ENCODE data around the gene BCL2L14.
"Not testable (repeated sequence)": the region's sequence is repeated elsewhere in the genome, so short reads cannot be mapped to it uniquely, and the experiment has no call there.

Gene BCL2L14

DNA sequence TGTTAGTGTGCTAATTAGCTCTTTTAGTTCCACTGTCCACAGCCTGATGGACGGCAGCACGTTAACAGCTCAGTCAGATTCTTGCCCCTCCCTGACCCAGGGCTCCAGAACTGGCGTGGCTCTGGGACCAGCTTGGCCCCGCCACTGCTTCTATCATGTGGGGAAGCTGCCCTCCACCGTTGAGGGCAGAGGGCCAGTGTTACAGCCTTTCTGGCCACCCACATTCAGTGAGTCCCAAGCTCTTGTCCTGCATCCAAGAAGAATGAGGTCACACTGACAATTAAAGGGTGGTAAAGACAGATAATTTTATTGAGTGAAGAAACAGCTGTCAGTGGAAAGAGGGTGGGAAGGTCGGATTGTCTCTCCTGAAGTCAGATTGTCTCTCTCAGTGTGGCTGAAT is 36.9 kb downstream of the BCL2L14 start:
- DNase-seq (ENCODE audit: low read depth, low spot score), result no peak

DNA sequence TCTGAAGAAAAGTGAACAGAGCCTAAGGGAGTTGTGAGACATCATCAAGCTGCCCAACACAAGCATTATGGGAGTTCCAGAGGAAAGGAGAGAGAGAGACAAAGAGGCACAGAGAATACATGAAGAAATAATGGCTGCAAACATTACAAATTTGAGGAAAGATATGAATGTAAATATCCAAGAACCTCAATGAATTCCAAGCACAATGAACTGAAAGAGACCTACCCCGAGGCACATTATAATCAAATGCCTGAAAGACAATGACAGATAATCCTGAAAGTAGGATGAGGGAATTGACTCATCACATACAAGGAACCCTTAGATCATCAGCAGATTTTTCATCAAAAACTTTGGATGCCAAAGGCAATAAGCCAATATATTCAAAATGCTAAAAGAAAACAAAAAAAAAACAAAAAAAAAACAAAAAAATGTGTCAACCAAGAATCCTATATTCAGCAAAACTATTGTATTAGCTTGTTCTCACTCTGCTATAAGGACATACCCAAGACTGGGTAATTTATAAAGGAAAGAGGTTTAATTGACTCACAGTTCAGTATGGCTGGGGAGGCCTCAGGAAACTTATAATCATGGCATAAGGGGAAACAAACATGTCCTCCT is 37.8 kb downstream of the BCL2L14 start:
- DNase-seq (ENCODE audit: low read depth, low spot score), result no peak

DNA sequence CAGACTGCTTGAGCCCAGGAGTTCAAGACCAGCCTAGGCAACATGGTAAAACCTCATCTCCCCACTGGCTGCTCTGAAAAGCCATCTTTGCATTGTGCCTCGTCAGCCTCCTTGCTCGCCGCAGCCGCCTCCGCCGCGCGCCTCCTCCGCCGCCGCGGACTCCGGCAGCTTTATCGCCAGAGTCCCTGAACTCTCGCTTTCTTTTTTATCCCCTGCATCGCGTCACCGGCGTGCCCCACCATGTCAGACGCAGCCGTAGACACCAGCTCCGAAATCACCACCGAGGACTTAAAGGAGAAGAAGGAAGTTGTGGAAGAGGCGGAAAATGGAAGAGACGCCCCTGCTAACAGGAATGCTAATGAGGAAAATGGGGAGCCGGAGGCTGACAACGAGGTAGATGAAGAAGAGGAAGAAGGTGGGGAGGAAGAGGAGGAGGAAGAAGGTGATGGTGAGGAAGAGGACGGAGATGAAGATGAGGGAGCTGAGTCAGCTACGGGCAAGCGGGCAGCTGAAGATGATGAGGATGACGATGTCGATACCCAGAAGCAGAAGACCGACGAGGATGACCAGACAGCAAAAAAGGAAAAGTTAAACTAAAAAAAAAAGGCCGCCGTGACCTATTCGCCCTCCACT is 40.3 kb downstream of the BCL2L14 start:
- not testable (repeated sequence) for DNase-seq (ENCODE audit: low read depth, low spot score)

DNA sequence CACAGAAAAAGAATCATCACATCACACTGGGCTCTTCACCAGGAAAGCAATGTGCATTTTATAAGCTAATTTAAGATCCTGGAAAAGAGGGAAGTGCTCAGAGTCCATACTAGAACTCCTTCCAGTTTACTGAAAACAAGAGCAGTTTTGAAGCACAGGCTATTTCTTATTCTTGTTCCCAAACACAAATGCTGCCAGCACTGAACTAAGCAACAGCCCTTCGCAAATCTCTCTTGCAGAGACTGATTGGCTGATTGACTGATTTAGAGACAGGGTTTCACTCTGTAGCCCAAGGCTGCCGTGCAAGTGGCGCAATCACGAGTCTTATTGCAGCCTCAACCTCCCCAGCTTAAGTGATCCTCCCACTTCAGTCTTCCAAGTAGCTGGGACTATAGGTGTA is 44.8 kb downstream of the BCL2L14 start:
- no peak for DNase-seq (ENCODE audit: low read depth, low spot score)

DNA sequence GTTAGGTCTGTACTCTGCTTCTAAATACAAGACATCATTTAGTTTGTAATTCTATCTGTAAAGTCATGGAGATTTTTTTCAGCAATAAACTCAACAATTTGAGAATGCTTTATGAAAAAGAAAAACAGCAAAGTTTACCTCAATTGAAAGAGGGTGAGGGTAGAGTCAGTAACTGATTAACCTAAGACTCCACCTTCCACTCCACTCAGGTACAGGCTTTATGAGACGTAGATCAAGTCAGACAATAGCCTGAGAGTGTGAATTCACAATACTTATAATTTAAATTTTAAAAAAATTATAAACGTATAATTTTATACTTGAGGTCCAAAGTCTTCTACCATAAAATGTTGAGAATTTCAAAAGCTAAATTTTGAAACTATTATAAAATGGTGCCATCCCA is 45.9 kb downstream of the BCL2L14 start:
- no peak for DNase-seq (ENCODE audit: low read depth, low spot score)

DNA sequence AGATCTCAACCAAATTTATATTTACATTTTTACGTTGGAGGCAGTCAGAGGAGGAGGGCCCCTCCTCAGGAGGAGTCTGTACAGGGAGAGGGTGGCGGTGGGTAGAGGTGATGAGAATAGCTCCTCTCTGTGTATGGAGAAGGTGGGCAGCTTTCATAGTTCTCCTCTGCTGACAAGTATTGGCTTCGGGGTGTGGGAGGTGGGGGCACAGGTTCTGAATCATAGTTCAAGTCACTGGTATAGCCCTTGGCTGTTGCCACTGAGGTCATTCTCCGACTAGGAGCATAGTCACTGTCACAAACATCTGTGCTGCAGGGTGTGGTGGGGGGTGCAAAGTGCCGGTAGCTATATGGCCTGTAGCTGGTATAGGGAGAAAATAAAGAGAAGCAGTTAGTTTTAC is 50.3 kb downstream of the BCL2L14 start:
- DNase-seq (ENCODE audit: low read depth, low spot score), result no peak

DNA sequence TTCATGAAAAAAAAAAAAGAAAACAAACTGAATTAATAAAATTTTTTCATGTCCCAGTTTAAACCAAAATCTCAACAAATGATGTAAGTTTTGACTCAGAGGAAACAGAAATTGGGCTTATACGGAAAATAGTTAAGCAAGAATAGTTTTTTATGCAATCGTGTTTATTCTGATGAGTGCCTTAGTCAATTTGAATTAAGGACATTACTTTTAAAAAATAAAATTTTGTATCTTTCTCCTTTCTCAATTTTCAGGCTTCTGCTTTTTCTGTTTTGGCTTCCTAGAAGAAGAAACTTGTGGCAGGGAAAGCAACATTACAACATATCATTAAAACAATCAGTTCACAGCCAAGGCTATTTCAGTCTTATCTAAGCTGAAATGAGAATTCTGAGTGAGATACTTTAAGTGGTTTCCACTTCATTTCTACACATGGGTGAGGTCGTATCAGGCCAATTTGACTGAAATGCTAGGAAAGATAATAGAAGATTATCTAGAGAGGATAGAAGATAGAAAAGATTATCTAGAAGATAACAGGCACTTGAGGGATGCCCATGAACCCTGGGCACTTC is 52.4 kb downstream of the BCL2L14 start:
- no peak for DNase-seq (ENCODE audit: low read depth, low spot score)

DNA sequence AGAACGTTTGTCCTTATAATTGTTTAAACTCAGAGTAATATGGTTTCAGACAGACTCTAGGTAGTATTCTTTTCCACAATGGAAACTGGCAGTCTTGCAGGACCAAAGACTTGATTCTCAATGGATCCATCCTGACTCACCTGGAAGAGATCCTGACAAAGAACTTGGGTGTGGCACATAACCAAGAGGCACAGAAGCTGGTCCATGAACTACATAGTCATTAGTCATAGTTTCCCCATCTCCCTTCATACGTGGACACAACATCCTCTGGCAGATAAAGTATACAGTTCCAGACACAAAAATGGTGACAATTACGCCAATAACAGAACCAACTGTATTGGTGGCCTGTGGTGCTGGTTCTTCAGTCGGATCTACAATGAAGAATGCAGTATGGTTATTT is 55.8 kb downstream of the BCL2L14 start:
- no peak for DNase-seq (ENCODE audit: low read depth, low spot score)

DNA sequence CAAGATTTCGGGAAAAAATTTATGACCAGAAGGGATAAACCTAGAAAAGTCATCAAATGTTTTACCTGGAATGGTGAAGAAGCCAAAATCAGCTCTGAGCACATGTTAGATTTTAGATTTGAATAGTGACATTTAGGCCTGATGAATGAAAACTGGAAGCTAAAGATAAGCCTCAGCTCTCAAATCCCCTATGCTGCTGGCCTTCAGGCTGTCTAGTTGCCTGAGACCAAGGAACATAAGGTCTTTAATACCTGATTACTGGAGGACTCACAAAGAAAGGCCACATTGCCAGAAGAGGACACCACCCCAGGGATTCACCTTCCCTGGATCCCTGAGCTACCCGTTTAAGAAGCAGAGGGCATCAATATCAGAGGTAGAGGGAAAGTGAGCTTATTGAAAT is 56.6 kb downstream of the BCL2L14 start:
- DNase-seq (ENCODE audit: low read depth, low spot score), result no peak

DNA sequence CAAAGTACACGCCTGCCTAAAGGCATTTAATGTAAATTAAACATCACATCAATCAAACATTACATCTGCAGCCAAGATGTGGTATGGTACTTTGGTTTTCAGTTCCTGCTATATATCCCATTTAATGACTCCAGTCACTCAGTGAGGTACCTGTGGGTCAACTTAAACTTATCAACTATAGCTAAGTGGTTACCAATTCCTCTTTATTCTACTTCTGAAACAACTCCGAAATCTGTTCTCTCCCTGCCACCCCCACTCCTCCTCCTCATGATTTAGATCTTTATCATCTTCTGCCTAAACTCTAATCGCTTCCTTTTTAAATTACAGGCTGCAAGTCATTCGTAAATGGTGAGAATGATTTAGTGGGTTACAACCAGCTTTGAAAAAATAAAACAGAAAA is 57.9 kb downstream of the BCL2L14 start:
- no peak for DNase-seq (ENCODE audit: low read depth, low spot score)

DNA sequence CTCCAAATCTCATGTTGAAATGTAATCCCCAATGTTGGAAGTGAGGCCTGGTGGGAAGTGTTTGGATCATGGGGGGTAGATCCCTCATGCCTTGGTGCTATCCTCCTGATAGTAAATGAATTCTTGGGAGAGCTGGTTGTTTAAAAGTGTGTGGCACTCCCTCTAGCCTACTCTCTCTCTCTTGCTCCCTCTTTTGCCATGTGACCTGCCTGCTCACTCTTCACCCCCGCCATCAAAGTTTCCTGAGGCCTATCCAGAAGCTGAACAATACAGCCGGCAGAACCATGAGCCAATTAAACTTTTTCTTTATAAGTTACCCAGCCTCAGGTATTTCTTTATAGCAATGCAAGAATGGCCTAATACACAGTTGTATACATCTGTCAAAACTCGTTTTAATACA is 62.5 kb downstream of the BCL2L14 start:
- no peak for DNase-seq (ENCODE audit: low read depth, low spot score)

DNA sequence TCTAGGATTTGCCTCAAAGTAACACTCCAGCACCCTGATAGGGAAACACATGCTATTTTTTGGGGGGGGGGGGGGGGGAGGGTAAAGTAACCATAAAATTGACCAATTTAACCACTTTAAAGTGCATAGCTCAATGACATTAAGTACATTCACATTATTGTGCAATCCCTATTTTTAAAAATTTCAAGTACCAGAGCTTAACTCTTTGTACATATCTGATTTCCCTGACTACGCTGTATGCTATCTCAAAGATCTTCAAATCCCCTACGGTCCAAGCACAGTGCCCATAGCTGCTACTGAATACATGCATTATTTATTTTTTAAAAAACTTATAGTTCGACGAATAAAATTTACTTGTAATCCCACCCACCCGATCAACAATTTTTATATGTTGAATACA is 63.0 kb downstream of the BCL2L14 start:
- no peak for DNase-seq (ENCODE audit: low read depth, low spot score)

DNA sequence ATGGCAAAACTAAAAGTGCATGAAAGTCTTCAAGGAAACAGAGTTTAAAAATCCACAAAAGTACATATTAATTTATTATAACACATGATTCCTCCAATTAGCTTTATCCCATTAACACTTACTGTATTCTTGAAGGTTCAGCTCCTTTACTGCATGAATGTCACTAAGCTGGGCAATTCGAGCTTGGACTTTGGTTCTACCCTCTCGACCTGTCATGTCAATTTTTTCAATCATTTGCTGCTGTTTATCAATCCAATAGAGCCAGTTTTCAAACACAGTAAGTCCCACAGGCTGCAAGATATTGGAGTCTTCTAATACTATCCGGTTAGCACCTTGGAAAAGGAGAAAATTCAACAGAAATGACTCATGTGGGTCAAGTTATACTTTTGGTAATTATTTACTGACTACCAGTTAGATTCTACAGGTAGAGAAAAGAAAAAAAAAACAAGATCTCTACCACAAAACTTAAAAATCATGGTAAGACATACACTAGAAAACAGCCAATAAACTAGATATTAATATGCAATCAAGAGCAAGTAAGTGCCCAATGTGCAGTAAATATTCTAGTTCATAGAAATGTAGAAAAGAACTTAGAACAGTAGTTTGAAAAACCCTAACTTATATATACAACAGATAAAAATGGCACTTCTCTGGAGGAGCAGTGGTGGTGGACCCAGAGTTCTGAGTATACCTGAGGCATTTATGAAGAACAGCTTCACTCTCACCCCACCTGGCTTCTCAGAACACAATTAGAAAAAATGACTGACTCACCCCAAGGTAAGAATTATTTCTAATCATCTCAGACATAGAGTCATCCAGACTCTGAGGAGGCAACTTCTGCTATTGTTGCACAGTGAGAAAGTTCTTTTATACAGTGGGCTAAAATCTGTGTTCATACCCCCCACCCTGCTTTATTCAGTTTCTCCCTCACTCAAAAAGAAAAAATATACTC is 67.7 kb downstream of the BCL2L14 start:
- DNase-seq (ENCODE audit: low read depth, low spot score), result no peak

DNA sequence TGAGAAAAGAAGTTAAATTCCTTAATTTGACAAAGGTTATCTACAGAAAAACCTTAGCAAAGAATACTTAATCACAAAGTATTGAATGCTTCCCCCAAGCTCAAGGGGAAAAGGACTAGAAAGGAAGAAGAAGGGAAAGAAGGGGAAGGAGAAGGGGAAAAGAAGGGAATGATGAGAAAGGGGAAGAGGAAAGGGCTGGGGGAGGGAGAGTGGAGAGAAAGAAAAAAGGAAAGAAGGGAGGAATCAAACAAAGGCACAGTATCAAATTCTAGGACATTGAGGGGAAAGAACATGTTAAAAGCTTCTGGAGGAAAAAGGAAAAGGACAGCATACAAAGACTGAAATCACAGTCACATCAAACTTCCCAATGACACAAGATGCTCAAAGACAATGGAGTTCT is 70.3 kb downstream of the BCL2L14 start:
- no peak for DNase-seq (ENCODE audit: low read depth, low spot score)

DNA sequence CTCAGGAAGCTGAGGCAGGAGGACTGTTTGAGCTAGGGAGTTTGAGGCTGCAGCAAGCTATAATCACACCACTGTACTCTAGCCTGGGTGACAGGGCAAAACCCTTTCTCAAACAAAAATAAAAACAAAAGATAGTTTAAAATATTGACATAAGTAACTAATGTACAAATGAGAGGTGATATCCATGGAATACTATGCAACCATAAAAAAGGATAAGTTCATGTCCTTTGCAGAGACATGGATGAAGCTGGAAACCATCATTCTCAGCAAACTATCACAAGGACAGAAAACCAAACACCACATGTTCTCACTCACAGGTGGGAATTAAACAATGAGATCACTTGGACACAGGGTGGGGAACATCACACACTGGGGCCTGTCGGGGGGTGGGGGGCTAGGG is 73.8 kb downstream of the BCL2L14 start:
- DNase-seq (ENCODE audit: low read depth, low spot score), result not testable (repeated sequence)

DNA sequence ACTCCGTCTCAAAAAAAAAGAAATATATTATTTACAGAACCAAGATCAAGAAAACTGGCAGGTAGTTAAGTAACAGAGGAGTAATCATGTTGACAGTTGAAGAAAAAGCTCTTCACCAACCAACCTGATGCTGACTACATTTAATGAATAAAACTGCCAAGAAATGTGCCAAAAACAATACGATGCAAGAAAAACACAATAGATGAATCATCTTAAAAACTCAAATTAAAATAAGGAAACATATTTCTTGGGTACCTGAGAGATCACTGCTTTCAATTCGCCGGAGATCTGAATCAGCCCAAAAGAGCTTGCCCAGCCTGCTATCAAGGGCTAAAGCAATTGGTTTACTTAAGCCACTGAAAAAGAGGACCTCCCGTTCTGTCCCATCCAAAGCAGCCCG is 76.4 kb downstream of the BCL2L14 start:
- no peak for DNase-seq (ENCODE audit: low read depth, low spot score)
